ENCODE measurements around the gene ADIPOR2. TPM values are rescaled to one million over a fixed set of nuclear protein-coding genes. Genes with fewer than 3 reads are reported as not detected.

ADIPOR2 gene
- total and polyA plus RNA-seq, 12 donors: 18.5 to 47.7 (median 41.6) TPM

- WGBS, 2 donors: 83 to 99% methylated on average over 2 of the region's 2 CpGs
- H3K4me1 ChIP-seq: peaks cover 0 to 16% (median 5%) of the 10 kb centered on the region in 9 donors
- peaks cover 0 to 4% (median 0%) of the 10 kb centered on the region in 11 donors for H3K9me3 ChIP-seq
- intact Hi-C loops (cut with DNase I): loop anchor here in 1 of 10 donors (10.0 kb wide), 1 partner anchor 46 kb away; no protein-coding TSS in a partner anchor
- peak in 2 of 8 donors; percentile 52 to 79 for ATAC-seq
- no peaks in the 10 kb centered on the region for H3K27me3 ChIP-seq
- H3K36me3 ChIP-seq: peaks cover 0 to 27% (median 11%) of the 10 kb centered on the region in 9 donors
- no peak overlapping the region for H3K4me3 ChIP-seq
- no peak for DNase-seq
- H3K27ac ChIP-seq: no peak overlapping the region
- TF ChIP-seq CTCF (IDR thresholded peaks at IDR 0.05): no peak
These were observed 69.9 kb downstream of the ADIPOR2 start for GRCh38 chr12:1760566-1761382.

- ATAC-seq: no peak
These were observed 71.0 kb downstream of the ADIPOR2 start for GRCh38 chr12:1761857-1762256.

GRCh38 chr12:1763153-1763552, 72.3 kb downstream of the ADIPOR2 start:
- peaks cover 0 to 16% (median 5%) of the 10 kb centered on the region in 9 donors for H3K4me1 ChIP-seq
- ATAC-seq: no peak
- H3K9me3 ChIP-seq: peaks cover 0 to 4% (median 0%) of the 10 kb centered on the region in 11 donors
- H3K36me3 ChIP-seq: peaks cover 0 to 4% (median 0%) of the 10 kb centered on the region in 9 donors
- 80 to 86% methylated on average over 2 of the region's 2 CpGs for WGBS, 2 donors
- H3K27me3 ChIP-seq: no peaks in the 10 kb centered on the region
- TF ChIP-seq CTCF (IDR thresholded peaks at IDR 0.05): no peak
- no peak overlapping the region for H3K4me3 ChIP-seq
- no peak overlapping the region for H3K27ac ChIP-seq
- no peak for DNase-seq
- intact Hi-C loops (cut with DNase I): loop anchor here in 1 of 10 donors (10.0 kb wide), 1 partner anchor 48 kb away; no protein-coding TSS in a partner anchor

More at GRCh38 chr12:1761857-1762256, 71.0 kb downstream of the ADIPOR2 start:
- 84 to 98% methylated on average over 3 of the region's 3 CpGs for WGBS, 2 donors
- peaks cover 0 to 16% (median 5%) of the 10 kb centered on the region in 9 donors for H3K4me1 ChIP-seq
- H3K27ac ChIP-seq: no peak overlapping the region
- H3K36me3 ChIP-seq: peaks cover 0 to 17% (median 7%) of the 10 kb centered on the region in 9 donors
- H3K9me3 ChIP-seq: peaks cover 0 to 4% (median 0%) of the 10 kb centered on the region in 11 donors
- TF ChIP-seq CTCF (IDR thresholded peaks at IDR 0.05): no peak
- H3K27me3 ChIP-seq: no peaks in the 10 kb centered on the region
- no peak overlapping the region for H3K4me3 ChIP-seq
- intact Hi-C loops (cut with DNase I): loop anchor here in 1 of 10 donors (10.0 kb wide), 1 partner anchor 47 kb away; no protein-coding TSS in a partner anchor
- DNase-seq: no peak

- no peak overlapping the region for H3K27ac ChIP-seq
- WGBS, 2 donors: 91 to 96% methylated on average over 1 of the region's 1 CpG
- H3K4me3 ChIP-seq: no peak overlapping the region
- H3K27me3 ChIP-seq: no peaks in the 10 kb centered on the region
- ATAC-seq (no peak), DNase-seq (no peak)
- H3K36me3 ChIP-seq: peaks cover 0 to 13% (median 0%) of the 10 kb centered on the region in 9 donors
- no peaks in the 10 kb centered on the region for H3K9me3 ChIP-seq
- intact Hi-C loops (cut with DNase I): loop anchor here in 1 of 10 donors (10.0 kb wide), 1 partner anchor 51 kb away; no protein-coding TSS in a partner anchor
- TF ChIP-seq CTCF (IDR thresholded peaks at IDR 0.05): no peak
- peaks cover 0 to 5% (median 1%) of the 10 kb centered on the region in 9 donors for H3K4me1 ChIP-seq
These were observed 75.2 kb downstream of the ADIPOR2 start for GRCh38 chr12:1766110-1766509.
